Karpas-422 (cell line): ENCODE results near the gene ATL3. TPM values are rescaled to one million over a fixed set of nuclear protein-coding genes. Genes with fewer than 3 reads are reported as not detected.
"Not testable (repeated sequence)": the region's sequence is repeated elsewhere in the genome, so short reads cannot be mapped to it uniquely, and the experiment has no call there.

ENCODE experiments used
- DNase-seq: peaks from one replicate; pipeline ENCODE4 v3.0.0-alpha.2; 2015
- H2AFZ ChIP-seq: fragments of 200-600 bp; sonication (generic); 2 replicates; pipeline ENCODE4 v1.6.1; 2014; ENCODE audit warnings: antibody characterized with exemption, low read length, mixed read lengths
- H3K27ac ChIP-seq: fragments of 200-600 bp; sonication (generic); 2 replicates; pipeline ENCODE4 v1.5.1; 2014; ENCODE audit warnings: mild to moderate bottlenecking, low read length, moderate library complexity
- H3K27me3 ChIP-seq: fragments of 200-600 bp; sonication (generic); 2 replicates; pipeline ENCODE4 v1.6.1; 2014; ENCODE audit warnings: low read length, mixed read lengths
- H3K36me3 ChIP-seq: fragments of 200-600 bp; sonication (generic); 2 replicates; pipeline ENCODE4 v1.6.1; 2014; ENCODE audit warnings: low read length, mixed read lengths; ENCODE audit not compliant: insufficient read depth
- H3K4me1 ChIP-seq: fragments of 200-600 bp; sonication (generic); 2 replicates; pipeline ENCODE4 v1.6.1; 2014; ENCODE audit warnings: mild to moderate bottlenecking, low read length, mixed read lengths
- H3K4me2 ChIP-seq: fragments of 200-600 bp; sonication (generic); 2 replicates; pipeline ENCODE4 v1.6.1; 2014; ENCODE audit warnings: low read length, low read depth, mild to moderate bottlenecking; ENCODE audit not compliant: poor library complexity, severe bottlenecking
- H3K4me3 ChIP-seq: fragments of 200-600 bp; sonication (generic); 2 replicates; pipeline ENCODE4 v1.5.1; 2014; ENCODE audit warnings: mild to moderate bottlenecking, antibody characterized with exemption, low read length, mixed read lengths
- H3K79me2 ChIP-seq: fragments of 200-600 bp; sonication (generic); 2 replicates; pipeline ENCODE4 v1.6.1; 2014; ENCODE audit warnings: mild to moderate bottlenecking, low read length, mixed read lengths
- H3K9ac ChIP-seq: fragments of 200-600 bp; sonication (generic); 2 replicates; pipeline ENCODE4 v1.6.0; 2014; ENCODE audit warnings: low read length
- H3K9me2 ChIP-seq: fragments of 200-600 bp; sonication (generic), shearing (Covaris generic); replicated peaks from 2 replicates; pipeline ENCODE4 v1.6.0; 2014; ENCODE audit warnings: mild to moderate bottlenecking, low read length, moderate library complexity; ENCODE audit not compliant: insufficient read depth
- H3K9me3 ChIP-seq: fragments of 300-700, 200-600 bp; sonication (generic); 2 replicates; pipeline ENCODE4 v1.6.1; 2014; ENCODE audit warnings: low read length, mixed read lengths
- H4K20me1 ChIP-seq: fragments of 200-600 bp; sonication (generic); 2 replicates; pipeline ENCODE4 v1.6.1; 2014; ENCODE audit warnings: mild to moderate bottlenecking, antibody characterized with exemption, low read length, low read depth; ENCODE audit not compliant: insufficient read depth
- total RNA-seq: library from RNA; depleted of rRNA; stranded (reverse); fragments of >200 nt; shearing (Covaris generic); gene quantifications from 2 replicates; pipeline ENCODE4 v1.2.3, GENCODE V29; 2014; ENCODE audit warnings: low replicate concordance

Gene ATL3
- total RNA-seq, 1 experiment from 2014 or later: 35.9 TPM

- Histone ChIP-seq H3K36me3 (peaks cover 28% of the 10 kb centered on the region), H4K20me1 (no peaks in the 10 kb centered on the region), H3K79me2 (no peaks in the 10 kb centered on the region), H3K9me3 (no peaks in the 10 kb centered on the region), H3K4me2 (no peak overlapping the region), H3K9ac (no peak overlapping the region), H3K9me2 (no peaks in the 10 kb centered on the region), H3K4me3 (no peak overlapping the region), H3K27ac (no peak overlapping the region), H3K27me3 (no peaks in the 10 kb centered on the region), H3K4me1 (0 out of 2 replicates have a peak, but pooled peaks cover under 1% of the 10 kb centered on the region), H2AFZ (no peak overlapping the region)
- no peak for DNase-seq
Observed at GRCh38 chr11:63643205-63643604, 28.0 kb downstream of the ATL3 start.

GRCh38 chr11:63641727-63642126 lies 29.4 kb downstream of the ATL3 start:
- DNase-seq: no peak
- Histone ChIP-seq H3K4me1 (peaks cover 9% of the 10 kb centered on the region; the same call in 1 of the 2 replicates), H3K9me3 (no peaks in the 10 kb centered on the region), H3K4me2 (no peak overlapping the region), H3K27ac (no peak overlapping the region), H2AFZ (no peak overlapping the region), H3K9me2 (no peaks in the 10 kb centered on the region), H3K27me3 (no peaks in the 10 kb centered on the region), H3K4me3 (no peak overlapping the region), H4K20me1 (no peaks in the 10 kb centered on the region), H3K79me2 (no peaks in the 10 kb centered on the region), H3K9ac (no peak overlapping the region), H3K36me3 (peaks cover 24% of the 10 kb centered on the region)

- H4K20me1 ChIP-seq: no peaks in the 10 kb centered on the region
- peaks cover 9% of the 10 kb centered on the region; the same call in 1 of the 2 replicates for H3K4me1 ChIP-seq
- H2AFZ ChIP-seq: no peak overlapping the region
- no peaks in the 10 kb centered on the region for H3K27me3 ChIP-seq
- no peak overlapping the region for H3K4me3 ChIP-seq
- H3K9me3 ChIP-seq: no peaks in the 10 kb centered on the region
- peaks cover 30% of the 10 kb centered on the region for H3K36me3 ChIP-seq
- DNase-seq: peak; percentile 57
- no peak overlapping the region for H3K4me2 ChIP-seq
- no peaks in the 10 kb centered on the region for H3K79me2 ChIP-seq
- no peaks in the 10 kb centered on the region for H3K9me2 ChIP-seq
- H3K9ac ChIP-seq: no peak overlapping the region
- H3K27ac ChIP-seq: no peak overlapping the region
Observed at GRCh38 chr11:63639199-63639832, 31.9 kb downstream of the ATL3 start.

- H3K4me3 ChIP-seq, DNase-seq, H3K27ac ChIP-seq, H3K9me2 ChIP-seq, H3K4me1 ChIP-seq, H3K9me3 ChIP-seq, H3K9ac ChIP-seq, H3K79me2 ChIP-seq, H2AFZ ChIP-seq, H3K27me3 ChIP-seq, H4K20me1 ChIP-seq, H3K4me2 ChIP-seq: not testable (repeated sequence)
- H3K36me3 ChIP-seq: peaks cover 23% of the 10 kb centered on the region
Observed at GRCh38 chr11:63638436-63638835, 32.7 kb downstream of the ATL3 start.

GRCh38 chr11:63635762-63636465 lies 35.3 kb downstream of the ATL3 start:
- no peak overlapping the region for H3K4me3 ChIP-seq
- no peak overlapping the region for H3K4me2 ChIP-seq
- peaks cover 21% of the 10 kb centered on the region for H3K36me3 ChIP-seq
- no peak overlapping the region for H2AFZ ChIP-seq
- no peaks in the 10 kb centered on the region for H3K9me2 ChIP-seq
- H3K27ac ChIP-seq: no peak overlapping the region
- peak; percentile 85 for DNase-seq
- no peaks in the 10 kb centered on the region for H3K79me2 ChIP-seq
- H4K20me1 ChIP-seq: no peaks in the 10 kb centered on the region
- H3K4me1 ChIP-seq: peaks cover 9% of the 10 kb centered on the region; the same call in 1 of the 2 replicates
- no peak overlapping the region for H3K9ac ChIP-seq
- H3K9me3 ChIP-seq: no peaks in the 10 kb centered on the region
- no peaks in the 10 kb centered on the region for H3K27me3 ChIP-seq

GRCh38 chr11:63629426-63629825 lies 41.8 kb downstream of the ATL3 start:
- DNase-seq: no peak

GRCh38 chr11:63623513-63624140 lies 47.5 kb downstream of the ATL3 start:
- Histone ChIP-seq H3K36me3 (0 out of 2 replicates have a peak, but pooled peaks cover 4% of the 10 kb centered on the region), H3K4me1 (peaks cover 6% of the 10 kb centered on the region; the same call in 1 of the 2 replicates), H3K4me2 (no peak overlapping the region), H3K9ac (no peak overlapping the region), H3K27ac (no peak overlapping the region), H3K27me3 (no peaks in the 10 kb centered on the region), H3K79me2 (no peaks in the 10 kb centered on the region), H2AFZ (no peak overlapping the region), H4K20me1 (no peaks in the 10 kb centered on the region), H3K9me2 (no peaks in the 10 kb centered on the region), H3K4me3 (no peak overlapping the region), H3K9me3 (no peaks in the 10 kb centered on the region)
- DNase-seq: no peak

More at GRCh38 chr11:63629426-63629825, 41.8 kb downstream of the ATL3 start:
- H3K9ac ChIP-seq: no peak overlapping the region
- no peaks in the 10 kb centered on the region for H3K27me3 ChIP-seq
- H3K4me2 ChIP-seq: no peak overlapping the region
- no peaks in the 10 kb centered on the region for H3K79me2 ChIP-seq
- no peak overlapping the region for H3K4me3 ChIP-seq
- H2AFZ ChIP-seq: no peak overlapping the region
- peaks cover 6% of the 10 kb centered on the region; the same call in 1 of the 2 replicates for H3K4me1 ChIP-seq
- H3K9me2 ChIP-seq: no peaks in the 10 kb centered on the region
- H4K20me1 ChIP-seq: no peaks in the 10 kb centered on the region
- no peak overlapping the region for H3K27ac ChIP-seq
- H3K36me3 ChIP-seq: peaks cover 24% of the 10 kb centered on the region
- no peaks in the 10 kb centered on the region for H3K9me3 ChIP-seq

- Histone ChIP-seq H3K4me1 (no peaks in the 10 kb centered on the region), H3K9ac (no peak overlapping the region), H3K27me3 (no peaks in the 10 kb centered on the region), H3K79me2 (no peaks in the 10 kb centered on the region), H3K4me2 (no peak overlapping the region), H3K9me3 (no peaks in the 10 kb centered on the region), H2AFZ (no peak overlapping the region), H3K4me3 (no peak overlapping the region), H3K27ac (no peak overlapping the region), H3K9me2 (no peaks in the 10 kb centered on the region), H4K20me1 (no peaks in the 10 kb centered on the region), H3K36me3 (0 out of 2 replicates have a peak, but pooled peaks cover 1% of the 10 kb centered on the region)
- DNase-seq: no peak
Observed at GRCh38 chr11:63622323-63622722, 48.9 kb downstream of the ATL3 start.
